Cortex of kidney (tissue), 1 donor: ENCODE results near the gene B4GALT3.

Experiments used
- DNase-seq: peaks from one replicate; lab custom pipeline; 2025; lab: John Stamatoyannopoulos, UW

The B4GALT3 gene

DNA sequence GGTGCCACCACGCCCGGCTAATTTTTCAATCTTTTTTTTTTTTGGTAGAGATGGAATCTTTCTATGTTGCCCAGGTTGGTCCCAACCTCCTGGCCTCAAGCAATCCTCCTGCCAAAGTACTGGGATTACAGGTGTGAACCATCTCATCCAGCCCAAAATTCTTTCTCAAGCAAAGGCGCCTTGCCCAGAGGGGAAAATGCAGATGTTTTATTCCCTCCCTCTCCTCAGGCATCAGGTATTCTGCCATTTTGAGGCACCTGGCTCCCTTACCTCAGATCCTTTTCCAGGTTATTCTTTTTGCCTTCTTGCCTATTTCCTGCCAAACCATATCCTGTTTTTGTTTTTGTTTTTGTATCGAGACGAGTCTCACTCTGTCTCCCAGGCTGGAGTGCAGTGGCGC, 11.1 kb upstream of the B4GALT3 start:
- DNase-seq = no peak

DNA sequence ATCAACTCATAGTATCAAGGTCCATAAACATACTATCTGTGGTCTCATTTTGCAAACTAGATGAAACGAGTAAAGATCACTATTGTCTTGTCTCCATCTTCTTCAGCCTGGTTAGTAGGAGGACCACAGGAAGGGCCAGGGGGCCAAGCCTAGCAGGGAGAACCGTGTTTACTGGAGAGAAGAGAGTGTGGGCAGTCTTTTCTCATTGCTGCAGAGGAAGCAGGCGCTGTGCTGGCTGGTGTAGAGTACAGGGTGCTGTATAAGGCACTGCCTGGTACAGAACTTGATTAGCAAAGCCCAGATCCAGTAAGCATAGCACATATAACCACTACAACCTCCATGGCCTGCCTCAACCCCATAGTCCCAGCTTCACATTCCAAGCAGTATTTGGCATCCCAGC, 10.0 kb upstream of the B4GALT3 start:
- no peak for DNase-seq

DNA sequence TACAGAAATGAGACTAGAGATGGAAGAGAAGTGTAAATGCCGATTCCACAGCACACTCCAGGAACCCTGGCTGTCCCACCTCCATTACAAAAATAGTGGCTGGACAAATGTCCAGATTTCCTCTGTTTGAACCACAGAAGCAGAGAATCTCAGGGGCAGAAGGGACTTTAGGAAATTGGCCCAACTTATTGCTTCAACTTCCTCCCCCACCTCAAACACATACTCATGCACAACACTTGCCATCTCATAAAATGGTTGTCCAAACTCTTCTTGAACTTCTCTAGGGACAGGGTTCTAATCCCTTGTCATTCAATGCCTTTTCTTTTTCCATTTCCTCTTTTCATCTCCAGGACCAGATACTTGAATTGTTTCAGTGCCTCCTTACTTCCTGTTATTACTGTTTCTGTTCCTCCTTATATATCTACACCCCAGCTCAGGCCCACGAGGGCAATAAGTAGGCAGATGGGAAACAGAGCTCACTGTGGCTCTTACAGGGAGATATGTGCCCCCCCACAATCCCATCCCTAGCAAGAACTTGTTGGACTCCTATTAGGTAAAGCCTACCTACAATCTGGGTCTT, 8.5 kb upstream of the B4GALT3 start:
- no peak for DNase-seq

DNA sequence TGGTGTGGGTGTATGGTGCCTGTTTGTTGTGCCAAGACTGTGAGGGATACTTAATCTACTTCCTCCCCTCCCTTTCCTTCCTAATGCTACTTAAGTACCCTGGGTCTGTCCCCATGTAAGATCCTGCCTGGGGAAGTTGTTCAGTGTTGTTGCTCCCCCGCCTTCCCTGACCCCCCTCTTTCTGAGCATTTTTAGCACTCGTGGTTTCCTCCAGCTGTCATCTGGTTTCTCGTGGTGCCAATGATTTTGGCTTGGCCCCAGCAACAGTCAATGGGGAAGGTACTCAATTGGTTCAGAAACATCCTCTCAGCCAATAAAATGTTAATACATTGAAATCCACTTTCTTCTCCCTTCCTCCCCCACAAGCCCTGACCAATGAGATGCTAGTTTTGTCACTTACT, 8.0 kb upstream of the B4GALT3 start:
- DNase-seq = no peak

DNA sequence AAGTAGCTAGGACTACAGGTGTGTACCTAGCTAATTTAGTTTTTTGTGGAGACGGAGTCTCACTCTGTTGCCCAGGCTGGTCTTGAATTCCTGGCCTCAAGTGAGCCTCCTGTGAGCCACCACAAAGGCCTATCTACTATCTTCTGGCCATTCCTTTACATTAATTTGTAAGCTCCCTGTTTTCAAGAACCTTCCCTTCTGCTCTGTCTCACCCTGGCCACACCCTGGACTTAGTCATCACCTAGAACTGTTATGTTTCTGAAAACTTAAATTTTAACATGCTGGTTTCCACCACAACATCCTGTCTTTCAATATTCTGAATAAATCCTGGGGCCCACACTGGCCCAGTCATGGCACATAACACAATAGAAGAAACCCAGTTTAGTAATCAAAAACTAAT, 4.9 kb upstream of the B4GALT3 start:
- DNase-seq = no peak

DNA sequence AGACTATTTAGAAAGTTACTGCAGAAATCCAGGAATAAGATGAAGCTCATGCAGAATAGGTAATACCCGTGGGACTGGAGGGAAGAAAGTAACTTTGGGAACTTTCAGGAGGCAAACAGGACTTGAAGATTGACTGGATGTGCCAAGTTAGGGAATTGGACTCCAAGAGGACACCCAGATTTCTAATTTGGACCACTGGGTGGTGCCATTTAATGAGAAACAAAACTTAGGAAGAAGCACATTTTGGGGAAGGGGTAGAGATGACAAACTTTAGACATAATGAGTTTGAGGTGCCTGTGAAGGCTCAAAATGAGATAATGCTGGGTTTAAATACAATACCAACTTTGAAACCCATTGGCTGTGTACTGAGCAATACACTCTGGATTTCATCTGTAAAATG, 3.3 kb upstream of the B4GALT3 start:
- DNase-seq = no peak

DNA sequence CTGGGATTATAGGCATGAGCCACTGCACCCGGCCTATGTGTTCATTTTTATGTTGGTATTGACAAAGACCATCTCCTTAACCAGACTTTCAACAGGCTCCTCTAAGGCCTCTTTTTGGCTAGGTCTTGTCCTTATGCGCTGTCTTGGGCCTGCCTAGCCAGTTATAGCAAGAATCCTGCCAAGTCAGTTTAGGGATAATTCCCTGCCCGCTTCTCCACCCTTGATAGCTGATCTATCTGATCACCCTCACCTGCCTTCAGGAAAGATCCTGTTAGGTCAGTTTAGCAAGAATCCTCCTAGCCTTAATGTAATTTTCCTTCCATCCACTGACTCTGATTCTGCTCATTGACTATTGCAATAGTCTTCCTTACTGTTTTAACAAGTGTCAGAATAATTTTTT, 2.4 kb upstream of the B4GALT3 start:
- no peak for DNase-seq

DNA sequence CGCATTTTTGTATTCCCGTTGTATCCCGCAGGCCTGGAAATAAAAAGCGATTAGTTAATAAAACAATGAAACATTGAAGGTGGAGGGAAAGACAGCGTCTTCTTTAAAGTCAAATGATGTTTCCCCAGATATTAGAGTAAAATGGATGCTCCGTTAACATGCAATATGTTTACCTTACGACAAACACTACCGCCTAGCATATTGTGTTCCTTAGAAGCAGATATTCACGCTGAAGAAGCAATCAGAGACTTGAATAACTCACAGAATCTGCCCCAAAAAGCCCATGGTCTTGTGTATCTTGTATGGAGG, 583 bp upstream of the B4GALT3 start:
- no peak for DNase-seq

DNA sequence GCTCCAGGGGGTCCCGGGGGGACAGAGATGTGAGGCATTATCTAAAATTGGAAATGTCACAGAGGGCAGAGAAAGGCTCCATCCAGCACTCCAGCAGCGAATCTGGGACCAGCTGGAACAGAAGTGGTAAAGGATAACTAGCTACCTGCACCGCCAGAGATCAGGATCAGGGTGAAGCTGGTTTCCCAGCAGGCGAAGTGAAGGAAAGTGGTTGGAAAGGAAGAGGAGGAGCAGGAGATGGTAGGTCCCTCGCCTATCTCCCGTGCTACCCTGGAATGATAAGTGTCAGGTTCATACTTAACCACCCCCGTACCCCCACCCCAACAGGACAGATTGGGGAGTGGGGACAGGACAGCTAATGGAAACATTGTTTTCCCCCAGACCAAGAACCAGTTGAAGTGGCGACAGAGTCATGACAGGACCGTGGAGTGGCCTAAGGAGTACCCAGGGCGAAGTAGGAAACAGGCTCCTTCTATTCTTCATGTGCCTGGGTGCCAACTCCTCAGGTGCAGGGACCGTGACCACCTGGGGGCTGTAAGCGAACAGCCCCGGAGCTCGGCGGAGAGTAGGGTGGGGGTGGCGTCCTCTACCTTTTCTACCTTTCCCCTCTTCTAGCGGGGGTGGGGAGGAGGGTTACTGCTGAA, 717 bp downstream of the B4GALT3 start:
- DNase-seq = no peak

DNA sequence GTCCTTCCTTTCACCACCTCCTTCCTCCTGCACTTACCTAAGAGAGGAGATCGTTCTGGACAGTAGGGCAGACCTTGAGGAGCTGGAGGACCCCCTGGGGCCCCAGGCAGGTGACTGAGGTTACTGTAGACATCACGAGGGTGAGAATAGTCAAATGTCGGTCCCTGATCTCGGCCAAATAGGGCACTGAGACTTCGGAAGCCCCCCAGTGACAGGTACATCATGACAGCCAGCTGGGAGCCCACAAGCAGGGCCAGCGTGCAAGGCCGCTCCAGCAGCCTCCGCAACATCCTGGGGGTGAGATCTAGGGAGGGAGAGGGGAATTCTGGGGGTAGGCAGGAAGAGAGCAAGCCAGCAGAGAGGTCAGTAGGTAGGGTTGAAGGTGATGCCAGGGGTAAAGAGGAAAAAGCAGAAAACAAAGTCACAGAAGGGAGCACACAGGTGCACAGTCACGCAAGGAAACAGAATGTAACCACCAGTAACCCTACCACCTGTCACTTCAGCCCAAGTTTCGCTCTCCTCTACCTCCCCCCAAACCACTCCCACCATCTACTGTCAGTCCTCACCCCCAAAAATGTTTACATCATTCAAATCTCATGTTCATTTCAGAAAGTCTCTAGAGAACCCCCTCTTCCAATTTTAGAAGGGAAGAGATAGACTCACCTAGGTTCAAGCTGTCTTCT, 1.4 kb downstream of the B4GALT3 start:
- no peak for DNase-seq

DNA sequence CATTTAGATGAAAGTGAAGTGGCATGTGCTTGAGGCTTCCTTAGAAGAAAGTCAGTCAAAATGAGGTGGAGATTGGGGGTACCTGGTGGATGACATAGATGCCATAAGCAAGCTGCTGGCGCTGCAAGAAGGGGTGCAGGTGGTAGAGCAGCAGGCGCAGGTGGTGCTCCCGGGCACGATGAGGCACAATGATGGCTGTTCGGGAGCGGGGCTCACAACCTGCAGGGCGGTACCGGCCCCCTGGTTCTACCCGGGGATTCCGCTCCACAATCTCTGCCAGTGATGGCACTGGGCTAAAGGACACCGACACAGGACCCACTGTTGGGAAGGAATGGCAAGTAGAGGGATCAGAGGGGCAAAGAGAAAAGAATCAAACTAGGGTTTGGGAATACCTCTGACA, 2.4 kb downstream of the B4GALT3 start:
- no peak for DNase-seq

DNA sequence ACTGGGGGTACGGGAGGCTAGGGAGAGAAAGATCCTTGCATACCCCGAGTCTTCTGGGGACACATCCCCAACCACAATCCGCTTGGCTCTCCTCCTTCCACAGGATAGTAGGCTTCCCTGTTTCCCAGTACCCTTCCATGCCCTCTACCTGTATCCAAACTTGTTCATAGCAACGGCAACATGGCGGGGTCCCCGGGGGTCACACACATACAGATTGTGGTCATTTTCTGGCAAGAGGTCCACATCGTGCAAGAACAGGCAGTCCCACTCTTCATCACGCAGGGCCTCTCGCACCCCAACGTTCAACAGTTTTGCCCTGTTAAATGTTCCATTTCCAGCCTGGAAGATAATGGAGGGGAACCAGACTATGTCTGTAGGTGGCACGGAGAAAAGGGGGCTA, 3.6 kb downstream of the B4GALT3 start:
- no peak for DNase-seq

DNA sequence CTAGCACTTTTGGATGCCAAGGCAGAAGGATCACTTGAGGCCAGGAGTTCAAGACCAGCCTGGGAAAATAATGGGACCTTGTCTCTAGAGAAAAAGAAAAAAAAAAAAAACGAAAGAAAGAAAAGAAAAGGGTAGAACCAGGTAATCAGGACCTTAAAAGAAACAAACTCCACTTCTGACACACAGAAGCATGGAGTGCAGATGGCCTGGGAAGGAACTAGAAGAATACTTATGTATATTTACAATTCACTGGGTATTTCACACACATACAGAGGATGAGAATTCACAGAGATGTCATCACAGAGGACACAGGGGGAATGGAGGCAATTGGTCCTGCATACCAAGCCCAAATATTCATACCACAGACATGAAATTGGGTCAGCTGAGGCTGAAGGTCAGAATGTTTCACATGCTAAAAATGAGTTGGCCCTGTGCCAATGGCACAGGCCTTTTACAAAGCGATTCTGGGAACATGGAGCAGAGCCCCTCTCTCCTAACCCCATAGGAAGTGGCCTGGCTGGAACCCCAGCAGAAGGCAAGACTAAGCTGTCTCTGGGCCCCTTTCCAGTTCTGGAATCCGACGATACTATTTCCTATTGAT, 4.4 kb downstream of the B4GALT3 start:
- DNase-seq = no peak

DNA sequence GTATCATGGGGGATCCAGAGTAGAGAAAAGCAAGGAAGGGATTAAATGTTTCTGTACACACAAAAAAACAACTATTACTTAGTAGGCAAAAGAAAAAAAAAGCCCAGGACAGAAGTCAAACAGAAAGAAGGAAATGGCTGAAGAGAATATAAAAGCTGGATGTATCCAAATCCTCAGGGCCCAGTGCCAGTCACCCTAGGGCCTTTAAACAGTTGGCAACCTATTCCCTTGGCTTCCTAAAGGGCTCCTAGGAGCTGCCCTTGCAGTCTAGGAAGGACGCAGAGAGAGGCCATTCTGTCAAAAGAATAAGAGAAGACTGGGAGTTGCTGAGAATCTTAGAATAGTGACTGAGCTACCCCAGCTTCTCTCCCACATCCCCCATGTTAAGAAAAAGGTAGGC, 5.0 kb downstream of the B4GALT3 start:
- DNase-seq = no peak

DNA sequence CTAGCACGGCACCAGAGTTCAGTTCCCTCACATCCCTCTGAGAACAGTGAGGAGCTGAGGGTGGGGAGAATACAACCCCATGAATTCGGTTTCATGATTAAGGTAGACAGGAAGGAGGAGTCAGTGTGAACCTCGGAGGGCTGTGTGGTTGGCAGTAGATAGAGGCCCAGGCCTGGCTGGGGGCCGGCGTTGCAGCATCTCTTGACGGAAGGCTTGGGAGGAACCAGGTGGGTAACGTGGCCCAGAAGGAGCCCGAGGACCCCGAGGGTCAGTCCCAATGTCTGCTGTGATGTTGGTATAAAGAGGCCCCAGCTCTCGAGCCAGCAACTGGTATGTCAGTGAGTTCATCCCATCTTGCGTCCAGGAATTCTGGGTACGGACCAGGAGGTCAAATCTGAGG, 5.6 kb downstream of the B4GALT3 start:
- DNase-seq = no peak

DNA sequence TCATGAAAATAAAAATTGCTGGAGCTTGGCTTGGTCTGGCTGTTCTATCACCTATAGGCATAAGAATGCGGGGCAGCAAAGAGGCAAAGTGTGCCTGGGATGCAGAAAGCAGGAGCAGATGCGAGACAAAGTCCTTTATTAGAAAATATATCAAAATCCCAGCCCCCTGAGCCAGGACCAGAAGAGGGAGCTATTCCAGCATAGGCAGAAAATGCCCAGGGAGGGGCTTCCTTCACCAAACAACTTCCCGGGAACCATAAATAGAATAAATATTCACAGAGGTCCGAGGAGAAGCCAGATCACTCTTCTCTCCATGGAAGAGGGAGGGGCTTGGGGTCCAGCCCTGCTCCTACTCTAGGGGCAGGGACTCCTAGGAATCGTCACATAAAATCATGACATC, 6.1 kb downstream of the B4GALT3 start:
- DNase-seq = no peak

DNA sequence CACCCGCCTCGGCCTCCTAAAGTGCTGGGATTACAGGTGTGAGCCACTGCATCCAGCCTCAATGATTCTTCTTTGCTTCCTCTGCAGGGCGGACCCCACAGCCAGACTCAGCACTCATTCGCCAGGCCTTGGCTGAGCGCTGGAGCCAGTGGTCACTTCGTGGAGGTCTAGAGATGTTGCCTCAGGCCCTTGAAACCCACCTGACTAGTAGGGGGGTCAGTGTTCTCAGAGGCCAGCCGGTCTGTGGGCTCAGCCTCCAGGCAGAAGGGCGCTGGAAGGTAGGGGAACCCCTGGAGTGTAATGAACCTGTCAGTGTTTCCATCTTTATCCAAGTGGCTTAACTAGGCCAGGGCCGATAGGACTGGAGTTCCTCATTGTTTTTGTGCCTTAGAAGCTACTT, 8.4 kb downstream of the B4GALT3 start:
- DNase-seq = no peak

DNA sequence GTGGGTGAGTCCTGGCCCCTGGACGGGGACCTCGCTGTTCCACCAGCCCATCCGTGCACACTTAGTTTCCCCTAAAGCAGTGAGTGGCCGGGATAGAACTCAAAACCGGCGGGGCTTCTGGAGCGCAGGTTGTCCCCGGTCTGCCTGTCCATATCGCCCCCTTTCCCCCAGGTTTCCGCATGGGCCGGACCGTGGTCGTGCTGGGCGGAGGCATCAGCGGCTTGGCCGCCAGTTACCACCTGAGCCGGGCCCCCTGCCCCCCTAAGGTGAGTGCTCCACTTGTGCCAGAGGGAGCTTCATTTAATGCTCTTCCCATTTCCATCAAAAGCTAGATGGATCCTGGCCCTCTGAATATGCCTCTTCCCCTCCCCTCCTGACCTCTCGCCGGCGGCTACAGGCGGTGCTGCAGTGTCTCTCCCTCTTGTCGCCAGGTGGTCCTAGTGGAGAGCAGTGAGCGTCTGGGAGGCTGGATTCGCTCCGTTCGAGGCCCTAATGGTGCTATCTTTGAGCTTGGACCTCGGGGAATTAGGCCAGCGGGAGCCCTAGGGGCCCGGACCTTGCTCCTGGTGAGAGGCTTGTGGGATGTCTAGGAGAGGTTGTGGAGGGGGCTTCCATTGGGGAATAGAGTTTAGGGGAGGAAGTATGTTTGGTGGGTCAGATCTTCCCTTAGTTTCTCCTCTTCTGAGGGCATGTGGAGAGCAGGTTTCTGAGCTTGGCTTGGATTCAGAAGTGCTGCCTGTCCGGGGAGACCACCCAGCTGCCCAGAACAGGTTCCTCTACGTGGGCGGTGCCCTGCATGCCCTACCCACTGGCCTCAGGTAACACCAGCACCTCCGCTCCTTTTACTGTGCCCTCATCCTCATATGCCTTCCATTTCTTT, 10.4 kb downstream of the B4GALT3 start:
- DNase-seq = no peak

DNA sequence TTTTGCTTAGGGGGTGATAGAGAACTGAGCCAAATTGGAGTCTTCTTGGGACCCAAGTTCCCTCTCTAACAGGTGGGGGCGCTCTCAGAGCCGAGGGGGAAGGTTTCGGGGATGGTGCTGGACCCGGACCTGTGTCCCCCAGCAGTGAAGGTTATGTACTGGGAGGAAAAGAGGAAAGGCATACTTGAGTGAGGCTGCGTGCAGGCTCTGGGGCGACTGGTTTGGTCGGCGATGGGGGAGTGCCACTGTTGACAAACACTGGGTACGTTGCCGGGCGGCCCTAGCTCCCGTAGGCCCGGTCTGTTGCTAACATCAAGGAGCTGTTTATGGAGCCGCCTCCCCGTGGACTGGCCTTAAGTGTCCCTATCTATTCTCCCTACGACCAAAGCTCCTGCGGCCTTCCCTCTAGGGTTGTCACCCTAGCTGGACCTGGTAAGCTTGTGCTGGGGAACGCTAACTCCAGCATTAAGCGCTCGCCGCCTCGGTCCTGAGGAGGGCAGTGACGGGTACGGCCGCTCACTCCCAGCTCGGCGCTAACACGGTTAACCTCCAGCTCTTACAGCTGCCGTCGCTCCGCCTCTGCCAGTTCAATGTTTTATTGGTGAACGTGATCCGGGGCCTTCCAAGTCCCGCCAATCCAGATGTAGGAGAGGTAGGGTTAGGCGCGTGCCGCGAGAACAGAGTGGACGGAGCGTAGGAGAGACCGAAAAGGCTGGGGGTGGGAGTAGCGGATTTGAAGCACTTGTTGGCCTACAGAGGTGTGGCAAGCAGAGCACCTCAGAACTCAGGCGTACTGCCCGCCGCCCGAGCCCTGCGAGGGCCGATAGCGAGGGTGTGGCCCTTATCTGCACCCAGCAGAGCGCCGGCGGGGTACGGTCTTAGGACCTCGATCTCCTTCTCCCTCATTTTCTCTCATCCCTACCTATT, 11.3 kb downstream of the B4GALT3 start, which contains the start of gene PPOX:
Gene PPOX, plus strand, starts transcription at position 685 of the 927 bp plus-strand sequence. CDS start 422 bp downstream, outside the sequence.
- DNase-seq = no peak

DNA sequence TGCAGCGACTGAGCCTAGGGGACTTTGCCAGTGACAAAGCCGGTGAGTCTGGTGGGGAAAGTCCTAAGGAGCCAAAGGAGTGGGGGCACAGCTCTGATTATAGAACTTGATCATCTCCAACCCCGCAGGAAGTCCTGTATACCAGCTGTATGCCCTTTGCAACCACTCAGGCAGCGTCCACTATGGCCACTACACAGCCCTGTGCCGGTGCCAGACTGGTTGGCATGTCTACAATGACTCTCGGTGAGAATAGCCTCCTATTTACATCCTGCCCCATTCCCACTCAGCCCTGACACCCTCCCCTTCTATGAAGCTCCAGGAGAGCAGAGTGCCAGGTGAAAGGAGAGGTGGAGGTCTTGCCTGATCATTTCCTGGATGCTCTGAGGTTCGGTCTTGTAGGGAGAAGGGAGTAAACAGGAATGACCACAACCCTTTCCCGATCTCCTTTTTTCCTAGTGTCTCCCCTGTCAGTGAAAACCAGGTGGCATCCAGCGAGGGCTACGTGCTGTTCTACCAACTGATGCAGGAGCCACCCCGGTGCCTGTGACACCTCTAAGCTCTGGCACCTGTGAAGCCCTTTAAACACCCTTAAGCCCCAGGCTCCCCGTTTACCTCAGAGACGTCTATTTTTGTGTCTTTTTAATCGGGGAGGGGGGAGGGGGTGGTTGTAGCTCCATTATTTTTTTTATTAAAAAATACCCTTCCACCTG, 12.3 kb downstream of the B4GALT3 start:
- DNase-seq = no peak

DNA sequence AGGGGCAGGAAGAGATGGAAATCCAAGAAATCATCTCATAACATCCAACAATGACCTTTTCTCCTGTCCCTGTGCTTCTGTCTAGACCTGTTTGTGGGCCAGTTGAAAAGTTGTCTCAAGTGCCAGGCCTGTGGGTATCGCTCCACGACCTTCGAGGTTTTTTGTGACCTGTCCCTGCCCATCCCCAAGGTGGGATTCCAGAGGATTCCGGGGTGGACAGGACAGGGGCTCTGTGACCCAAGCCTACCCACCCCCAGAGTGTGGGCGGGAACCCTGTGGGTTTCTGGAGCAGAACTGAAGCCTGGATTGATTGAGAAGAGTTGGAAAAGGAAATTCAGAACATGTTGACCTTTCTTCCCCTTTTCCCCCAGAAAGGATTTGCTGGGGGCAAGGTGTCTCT, 13.5 kb downstream of the B4GALT3 start:
- DNase-seq = no peak
